ENCODE data around the gene ZFP91. TPM values are rescaled to one million over a fixed set of nuclear protein-coding genes. Genes with fewer than 3 reads are reported as not detected.

Gene ZFP91
- total and polyA plus RNA-seq, 9 of the 15 experiments (the other 6 are each of a cell fraction or from before 2014, with no cell fraction given), result 17.6 to 58.3 (median 34.0) TPM

DNA sequence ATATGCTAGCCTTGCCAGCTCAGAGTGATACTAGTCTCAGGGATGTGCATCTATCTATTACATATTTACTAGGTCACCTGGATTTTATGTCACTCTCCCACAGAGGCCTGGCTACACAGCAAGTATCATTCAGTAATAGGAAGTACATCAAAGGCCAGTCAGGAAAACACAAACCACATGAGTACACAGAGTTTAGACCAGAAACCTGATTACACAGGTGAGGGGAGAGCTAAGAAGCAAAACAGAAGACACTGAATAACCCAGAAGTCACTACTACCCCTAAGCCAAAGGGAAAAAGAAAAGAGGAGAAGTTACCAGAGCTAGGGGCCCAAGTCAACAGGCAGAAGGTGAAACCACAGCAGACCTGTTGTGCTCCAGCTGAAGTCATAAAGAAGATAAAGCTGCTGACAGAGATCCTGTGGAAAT, 16.5 kb upstream of the ZFP91 start:
- DNase-seq (ENCODE audit: extremely low read depth in 1 of 4, low spot score in 3 of 4) (no peak), ATAC-seq (no peak), FAIRE-seq (no peak)
- ChIA-PET CTCF (ENCODE audit: low intra/inter-chr PET ratio) (no interaction called here), POLR2A (interaction anchor here (0.6 kb wide), 1 partner anchor 34 kb away, joined by 5 read pairs; no protein-coding TSS in a partner anchor)
- Histone ChIP-seq H3K4me1 (replicated peaks in 1 of 2; ENCODE audit: control insufficient read depth in 2 of 2, insufficient read depth in 2 of 2, low read length in 2 of 2) (no peaks in the 10 kb centered on the region), H4K20me1 (replicated peaks; ENCODE audit: control insufficient read depth, insufficient read depth, low read length) (no peaks in the 10 kb centered on the region), H3K4me2 (ENCODE audit: insufficient read depth, low read length) (no peak overlapping the region), H3K4me3 (no peak overlapping the region), H3K27ac (ENCODE audit: extremely low read depth, low read depth, low read length) (no peak overlapping the region), H3K27me3 (ENCODE audit: control insufficient read depth in 2 of 2, insufficient read depth in 2 of 2, low read length in 2 of 2) (no peaks in the 10 kb centered on the region), H3K9me1 (ENCODE audit: control insufficient read depth, insufficient read depth, low read length) (no peaks in the 10 kb centered on the region), H2AFZ (ENCODE audit: low read depth, low read length) (no peak overlapping the region), H3K79me2 (ENCODE audit: control insufficient read depth, insufficient read depth, low read length) (no peaks in the 10 kb centered on the region), H3K36me3 (ENCODE audit: control insufficient read depth, insufficient read depth, low read length) (no peaks in the 10 kb centered on the region), H3K9me3 (replicated peaks; ENCODE audit: control insufficient read depth, insufficient read depth, low read depth, low read length) (no peaks in the 10 kb centered on the region), H3K9ac (ENCODE audit: insufficient read depth in 1 of 2, low read depth in 2 of 2, low read length in 2 of 2) (no peak overlapping the region)
- intact Hi-C loops (cut with micrococcal nuclease) (no loop called here), in situ Hi-C loops (cut with MboI) (no loop called here)
- no TSS peak for BruUV-seq (replicated peaks)
- TF ChIP-seq TCFL5 (CRISPR knock-in tag; conservative IDR thresholded peaks at IDR 0.05) (no peak), CC2D1A (IDR thresholded peaks at IDR 0.05) (no peak), MBD2 (IDR thresholded peaks at IDR 0.05; ENCODE audit: borderline replicate concordance, low read depth) (no peak), ZNF311 (CRISPR knock-in tag; IDR thresholded peaks at IDR 0.05) (no peak), SMARCA4 (IDR thresholded peaks at IDR 0.05) (no peak), KDM2B (CRISPR knock-in tag; IDR thresholded peaks at IDR 0.05) (no peak), YY1 (IDR thresholded peaks at IDR 0.05; ENCODE audit: borderline replicate concordance in 1 of 3, control insufficient read depth in 1 of 3, extremely low read depth in 1 of 3, insufficient read depth in 3 of 3, insufficient read length in 1 of 3, insufficient replicate concordance in 2 of 3, low read depth in 1 of 3, low read length in 2 of 3) (no peak), NFYB (IDR thresholded peaks at IDR 0.05; ENCODE audit: extremely low read depth, insufficient read length) (no peak), NCOA2 (IDR thresholded peaks at IDR 0.05; ENCODE audit: partially characterized antibody in 2 of 2) (no peak), U2AF1 (optimal IDR thresholded peaks at IDR 0.05; ENCODE audit: low read depth, low read length) (no peak), RBBP5 (IDR thresholded peaks at IDR 0.05; ENCODE audit: borderline replicate concordance, insufficient read depth, low read length, poor library complexity, severe bottlenecking) (no peak)
- TF ChIP-seq, protein P1, sequence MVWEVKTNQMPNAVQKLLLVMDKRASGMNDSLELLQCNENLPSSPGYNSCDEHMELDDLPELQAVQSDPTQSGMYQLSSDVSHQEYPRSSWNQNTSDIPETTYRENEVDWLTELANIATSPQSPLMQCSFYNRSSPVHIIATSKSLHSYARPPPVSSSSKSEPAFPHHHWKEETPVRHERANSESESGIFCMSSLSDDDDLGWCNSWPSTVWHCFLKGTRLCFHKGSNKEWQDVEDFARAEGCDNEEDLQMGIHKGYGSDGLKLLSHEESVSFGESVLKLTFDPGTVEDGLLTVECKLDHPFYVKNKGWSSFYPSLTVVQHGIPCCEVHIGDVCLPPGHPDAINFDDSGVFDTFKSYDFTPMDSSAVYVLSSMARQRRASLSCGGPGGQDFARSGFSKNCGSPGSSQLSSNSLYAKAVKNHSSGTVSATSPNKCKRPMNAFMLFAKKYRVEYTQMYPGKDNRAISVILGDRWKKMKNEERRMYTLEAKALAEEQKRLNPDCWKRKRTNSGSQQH (CRISPR knock-in tag; IDR thresholded peaks at IDR 0.05), result no peak
- TF ChIP-seq, protein P2, sequence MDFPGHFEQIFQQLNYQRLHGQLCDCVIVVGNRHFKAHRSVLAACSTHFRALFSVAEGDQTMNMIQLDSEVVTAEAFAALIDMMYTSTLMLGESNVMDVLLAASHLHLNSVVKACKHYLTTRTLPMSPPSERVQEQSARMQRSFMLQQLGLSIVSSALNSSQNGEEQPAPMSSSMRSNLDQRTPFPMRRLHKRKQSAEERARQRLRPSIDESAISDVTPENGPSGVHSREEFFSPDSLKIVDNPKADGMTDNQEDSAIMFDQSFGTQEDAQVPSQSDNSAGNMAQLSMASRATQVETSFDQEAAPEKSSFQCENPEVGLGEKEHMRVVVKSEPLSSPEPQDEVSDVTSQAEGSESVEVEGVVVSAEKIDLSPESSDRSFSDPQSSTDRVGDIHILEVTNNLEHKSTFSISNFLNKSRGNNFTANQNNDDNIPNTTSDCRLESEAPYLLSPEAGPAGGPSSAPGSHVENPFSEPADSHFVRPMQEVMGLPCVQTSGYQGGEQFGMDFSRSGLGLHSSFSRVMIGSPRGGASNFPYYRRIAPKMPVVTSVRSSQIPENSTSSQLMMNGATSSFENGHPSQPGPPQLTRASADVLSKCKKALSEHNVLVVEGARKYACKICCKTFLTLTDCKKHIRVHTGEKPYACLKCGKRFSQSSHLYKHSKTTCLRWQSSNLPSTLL (IDR thresholded peaks at IDR 0.05), result no peak
- TF ChIP-seq, protein P3, sequence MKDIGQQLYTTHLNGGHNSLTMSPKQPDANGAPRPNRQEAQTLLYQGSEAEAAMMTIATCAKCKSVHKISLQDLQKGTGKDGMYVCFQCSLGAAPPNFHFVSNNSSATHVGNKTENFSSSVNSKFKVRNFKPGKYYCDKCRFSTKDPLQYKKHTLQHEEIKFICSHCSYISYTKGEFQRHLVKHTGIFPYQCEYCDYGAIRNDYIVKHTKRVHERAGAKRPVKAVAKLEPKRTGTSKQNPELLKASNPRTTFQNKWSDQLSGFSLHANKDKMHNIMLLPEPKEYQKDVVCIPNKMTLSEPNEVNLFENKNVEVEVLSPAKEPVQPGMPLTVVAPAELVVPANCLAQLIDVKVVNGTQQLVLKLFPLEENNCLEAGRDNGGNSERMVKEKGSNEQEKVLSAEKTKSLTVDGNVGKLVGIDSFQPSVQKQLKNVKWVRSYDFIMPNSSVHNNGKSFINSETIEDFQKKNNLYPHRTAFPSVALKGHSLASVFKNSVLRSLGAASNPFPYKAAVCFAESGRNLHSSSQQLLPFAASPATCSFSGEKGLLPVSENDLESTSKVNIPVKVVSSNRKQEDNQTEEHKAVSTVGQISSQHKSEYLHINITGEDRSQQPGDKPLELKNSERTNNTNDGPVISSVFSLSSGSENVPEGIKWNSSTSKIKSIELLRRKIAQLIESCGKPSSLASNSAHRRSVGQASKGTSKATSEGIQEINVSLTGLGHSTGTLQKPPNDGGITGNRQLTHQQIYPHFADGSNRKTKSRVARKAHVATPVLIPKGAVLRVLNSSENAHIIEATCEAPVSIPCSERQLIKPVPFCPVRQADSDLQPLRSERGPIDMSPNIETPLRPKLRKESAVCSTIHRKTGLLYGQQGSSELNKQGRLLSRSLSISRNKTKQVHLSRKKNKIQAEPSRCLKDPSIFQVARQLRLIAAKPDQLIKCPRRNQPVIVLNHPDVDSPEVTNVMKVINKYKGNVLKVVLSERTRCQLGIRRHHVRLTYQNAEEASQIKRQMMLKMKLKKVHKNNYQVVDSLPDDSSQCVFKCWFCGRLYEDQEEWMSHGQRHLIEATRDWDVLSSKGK (CRISPR knock-in tag; IDR thresholded peaks at IDR 0.05), result no peak
- TF ChIP-seq, protein P4, sequence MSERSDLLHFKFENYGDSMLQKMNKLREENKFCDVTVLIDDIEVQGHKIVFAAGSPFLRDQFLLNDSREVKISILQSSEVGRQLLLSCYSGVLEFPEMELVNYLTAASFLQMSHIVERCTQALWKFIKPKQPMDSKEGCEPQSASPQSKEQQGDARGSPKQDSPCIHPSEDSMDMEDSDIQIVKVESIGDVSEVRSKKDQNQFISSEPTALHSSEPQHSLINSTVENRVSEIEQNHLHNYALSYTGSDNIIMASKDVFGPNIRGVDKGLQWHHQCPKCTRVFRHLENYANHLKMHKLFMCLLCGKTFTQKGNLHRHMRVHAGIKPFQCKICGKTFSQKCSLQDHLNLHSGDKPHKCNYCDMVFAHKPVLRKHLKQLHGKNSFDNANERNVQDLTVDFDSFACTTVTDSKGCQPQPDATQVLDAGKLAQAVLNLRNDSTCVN (CRISPR knock-in tag; IDR thresholded peaks at IDR 0.05), result no peak

Measured in K562 (cell line).